ENCODE results near the gene ADCY2. TPM values are rescaled to one million over a fixed set of nuclear protein-coding genes. Genes with fewer than 3 reads are reported as not detected.

ADCY2 gene
- total and polyA plus RNA-seq, 9 of the 15 experiments (the other 6 are each of a cell fraction or from before 2014, with no cell fraction given): 0.01 to 0.15 (median 0.03) TPM; not detected in 5

GRCh38 chr5:7793895-7794294, 398.0 kb downstream of the ADCY2 start:
- H3K4me3 ChIP-seq: no peak overlapping the region
- H3K9ac ChIP-seq (ENCODE audit: insufficient read depth in 1 of 2, low read depth in 2 of 2, low read length in 2 of 2): no peak overlapping the region
- H3K27me3 ChIP-seq (ENCODE audit: control insufficient read depth in 2 of 2, insufficient read depth in 2 of 2, low read length in 2 of 2): peaks cover 8 to 29% of the 10 kb centered on the region in 2 experiments; a peak in 3 of 5 replicates
- ATAC-seq (no peak), DNase-seq (ENCODE audit: extremely low read depth in 1 of 4, low spot score in 3 of 4) (no peak), FAIRE-seq (no peak)
- no peaks in the 10 kb centered on the region for H3K9me3 ChIP-seq (replicated peaks; ENCODE audit: control insufficient read depth, insufficient read depth, low read depth, low read length)
- no peak overlapping the region for H3K27ac ChIP-seq (ENCODE audit: extremely low read depth, low read depth, low read length)
- ChIA-PET CTCF (ENCODE audit: low intra/inter-chr PET ratio) (no interaction called here), POLR2A (interaction anchor here (0.6 kb wide), 1 partner anchor 108 kb away, joined by 3 read pairs; no protein-coding TSS in a partner anchor)
- no TSS peak for BruUV-seq (replicated peaks)
- intact Hi-C loops (cut with micrococcal nuclease): no loop called here
- no peaks in the 10 kb centered on the region for H3K9me1 ChIP-seq (ENCODE audit: control insufficient read depth, insufficient read depth, low read length)
- in situ Hi-C loops (cut with MboI): no loop called here
- H3K79me2 ChIP-seq (ENCODE audit: control insufficient read depth, insufficient read depth, low read length): no peaks in the 10 kb centered on the region
- no peaks in the 10 kb centered on the region for H3K4me1 ChIP-seq (replicated peaks in 1 of 2; ENCODE audit: control insufficient read depth in 2 of 2, insufficient read depth in 2 of 2, low read length in 2 of 2)
- no peak overlapping the region for H3K4me2 ChIP-seq (ENCODE audit: insufficient read depth, low read length)
- no peak overlapping the region for H2AFZ ChIP-seq (ENCODE audit: low read depth, low read length)
- no peak for TF ChIP-seq CBX3 (IDR thresholded peaks at IDR 0.05; ENCODE audit: borderline replicate concordance in 1 of 2, low read length in 2 of 2)
- no peak for TF ChIP-seq GTF2F1 (IDR thresholded peaks at IDR 0.05; ENCODE audit: low read depth, low read length)
- TF ChIP-seq, protein P1, sequence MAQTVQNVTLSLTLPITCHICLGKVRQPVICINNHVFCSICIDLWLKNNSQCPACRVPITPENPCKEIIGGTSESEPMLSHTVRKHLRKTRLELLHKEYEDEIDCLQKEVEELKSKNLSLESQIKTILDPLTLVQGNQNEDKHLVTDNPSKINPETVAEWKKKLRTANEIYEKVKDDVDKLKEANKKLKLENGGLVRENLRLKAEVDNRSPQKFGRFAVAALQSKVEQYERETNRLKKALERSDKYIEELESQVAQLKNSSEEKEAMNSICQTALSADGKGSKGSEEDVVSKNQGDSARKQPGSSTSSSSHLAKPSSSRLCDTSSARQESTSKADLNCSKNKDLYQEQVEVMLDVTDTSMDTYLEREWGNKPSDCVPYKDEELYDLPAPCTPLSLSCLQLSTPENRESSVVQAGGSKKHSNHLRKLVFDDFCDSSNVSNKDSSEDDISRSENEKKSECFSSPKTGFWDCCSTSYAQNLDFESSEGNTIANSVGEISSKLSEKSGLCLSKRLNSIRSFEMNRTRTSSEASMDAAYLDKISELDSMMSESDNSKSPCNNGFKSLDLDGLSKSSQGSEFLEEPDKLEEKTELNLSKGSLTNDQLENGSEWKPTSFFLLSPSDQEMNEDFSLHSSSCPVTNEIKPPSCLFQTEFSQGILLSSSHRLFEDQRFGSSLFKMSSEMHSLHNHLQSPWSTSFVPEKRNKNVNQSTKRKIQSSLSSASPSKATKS (CRISPR knock-in tag; IDR thresholded peaks at IDR 0.05): no peak
- TF ChIP-seq PCBP2 (IDR thresholded peaks at IDR 0.05; ENCODE audit: low read depth, low read length, poor library complexity, severe bottlenecking): no peak
- no peak for TF ChIP-seq MCM5 (IDR thresholded peaks at IDR 0.05; ENCODE audit: low read depth)
- TF ChIP-seq, protein P2, sequence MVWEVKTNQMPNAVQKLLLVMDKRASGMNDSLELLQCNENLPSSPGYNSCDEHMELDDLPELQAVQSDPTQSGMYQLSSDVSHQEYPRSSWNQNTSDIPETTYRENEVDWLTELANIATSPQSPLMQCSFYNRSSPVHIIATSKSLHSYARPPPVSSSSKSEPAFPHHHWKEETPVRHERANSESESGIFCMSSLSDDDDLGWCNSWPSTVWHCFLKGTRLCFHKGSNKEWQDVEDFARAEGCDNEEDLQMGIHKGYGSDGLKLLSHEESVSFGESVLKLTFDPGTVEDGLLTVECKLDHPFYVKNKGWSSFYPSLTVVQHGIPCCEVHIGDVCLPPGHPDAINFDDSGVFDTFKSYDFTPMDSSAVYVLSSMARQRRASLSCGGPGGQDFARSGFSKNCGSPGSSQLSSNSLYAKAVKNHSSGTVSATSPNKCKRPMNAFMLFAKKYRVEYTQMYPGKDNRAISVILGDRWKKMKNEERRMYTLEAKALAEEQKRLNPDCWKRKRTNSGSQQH (CRISPR knock-in tag; IDR thresholded peaks at IDR 0.05): no peak
- TF ChIP-seq ZBTB2 (IDR thresholded peaks at IDR 0.05): no peak
- TF ChIP-seq ZNF830 (CRISPR knock-in tag; IDR thresholded peaks at IDR 0.05): no peak
- TF ChIP-seq MCM3 (IDR thresholded peaks at IDR 0.05): no peak
- no peak for TF ChIP-seq ZNF274 (IDR thresholded peaks at IDR 0.05; ENCODE audit: borderline replicate concordance, low read depth, low read length)
- TF ChIP-seq ZNF561 (CRISPR knock-in tag; conservative IDR thresholded peaks at IDR 0.05): no peak
- TF ChIP-seq SMAD4 (CRISPR knock-in tag; conservative IDR thresholded peaks at IDR 0.05): no peak
- TF ChIP-seq MNT (conservative IDR thresholded peaks at IDR 0.05): no peak
- no peaks in the 10 kb centered on the region for H4K20me1 ChIP-seq (replicated peaks; ENCODE audit: control insufficient read depth, insufficient read depth, low read length)
- 0% methylated on average over 5 of the region's 5 CpGs for WGBS (ENCODE audit: insufficient coverage, low coverage, missing lambda C conversion rate)
- H3K36me3 ChIP-seq (ENCODE audit: control insufficient read depth, insufficient read depth, low read length): no peaks in the 10 kb centered on the region

Data from K562 (cell line).